HG02870 (cell line): ENCODE measurements around the gene NAA16.
"Not testable (repeated sequence)": the region's sequence is repeated elsewhere in the genome, so short reads cannot be mapped to it uniquely, and the experiment has no call there.

ENCODE experiments used
- ATAC-seq: cut with Tn5 transposase; IDR thresholded peaks from one replicate; pipeline ENCODE4 v1.9.1; 2021; ENCODE audit warnings: mild to moderate bottlenecking, moderate library complexity; ENCODE audit not compliant: unreplicated experiment

The NAA16 gene

GRCh38 chr13:41352935-41353840 is 42.1 kb downstream of the NAA16 start:
- ATAC-seq = no peak

GRCh38 chr13:41354416-41354815 is 43.3 kb downstream of the NAA16 start:
- no peak for ATAC-seq

DNA sequence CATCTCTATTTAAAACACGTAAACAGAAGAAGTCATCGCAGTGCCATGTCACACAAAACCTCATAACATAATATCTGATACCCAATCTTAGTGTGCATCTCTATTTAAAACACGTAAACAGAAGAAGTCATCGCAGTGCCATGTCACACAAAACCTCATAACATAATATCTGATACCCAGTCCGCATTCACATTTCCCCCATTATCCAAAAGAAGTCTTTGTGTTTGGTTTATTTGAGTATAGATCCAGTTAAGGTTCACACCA is 45.2 kb downstream of the NAA16 start:
- ATAC-seq = not testable (repeated sequence)

GRCh38 chr13:41356786-41357185 is 45.7 kb downstream of the NAA16 start:
- no peak for ATAC-seq

DNA sequence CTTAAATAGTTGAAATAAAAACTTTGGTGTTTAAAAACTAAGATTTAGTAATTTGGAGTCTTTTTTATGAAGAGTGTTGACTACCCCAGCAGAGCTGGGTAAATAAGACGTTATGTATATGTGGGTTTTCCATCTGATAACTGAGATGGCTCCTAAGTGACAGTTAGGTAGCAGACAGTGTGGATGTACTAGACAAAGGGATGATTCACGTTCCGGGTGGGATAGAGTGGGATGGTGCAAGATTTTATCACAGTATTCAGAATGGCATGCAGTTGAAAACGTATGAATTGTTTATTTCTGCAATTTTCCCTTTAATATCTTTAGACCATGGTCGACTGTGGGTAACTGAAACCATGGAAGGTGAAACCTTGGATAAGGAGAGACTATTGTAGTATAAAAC is 50.4 kb downstream of the NAA16 start:
- no peak for ATAC-seq

GRCh38 chr13:41364043-41364442 is 53.0 kb downstream of the NAA16 start:
- ATAC-seq = no peak

DNA sequence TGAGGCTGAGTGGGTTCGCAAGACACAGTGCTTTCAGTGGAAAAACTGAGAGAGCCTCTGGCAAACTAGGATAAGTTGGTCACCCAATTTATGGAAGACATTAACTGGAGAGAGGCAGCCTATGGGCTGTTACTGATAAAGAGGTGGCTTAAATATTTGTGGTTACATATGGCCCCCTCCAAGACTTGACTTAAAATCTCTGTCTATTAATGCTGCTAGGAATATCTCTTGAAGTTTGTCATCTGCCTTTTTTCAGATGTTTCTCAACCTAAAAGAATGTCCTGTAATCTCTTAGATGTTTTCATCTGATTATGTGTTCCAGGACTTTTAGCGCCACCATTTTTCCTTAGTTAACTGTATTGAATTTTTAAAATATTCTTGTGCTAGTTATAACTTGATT is 54.6 kb downstream of the NAA16 start:
- ATAC-seq = no peak

- no peak for ATAC-seq
Measured at GRCh38 chr13:41370736-41371135, 59.7 kb downstream of the NAA16 start.

DNA sequence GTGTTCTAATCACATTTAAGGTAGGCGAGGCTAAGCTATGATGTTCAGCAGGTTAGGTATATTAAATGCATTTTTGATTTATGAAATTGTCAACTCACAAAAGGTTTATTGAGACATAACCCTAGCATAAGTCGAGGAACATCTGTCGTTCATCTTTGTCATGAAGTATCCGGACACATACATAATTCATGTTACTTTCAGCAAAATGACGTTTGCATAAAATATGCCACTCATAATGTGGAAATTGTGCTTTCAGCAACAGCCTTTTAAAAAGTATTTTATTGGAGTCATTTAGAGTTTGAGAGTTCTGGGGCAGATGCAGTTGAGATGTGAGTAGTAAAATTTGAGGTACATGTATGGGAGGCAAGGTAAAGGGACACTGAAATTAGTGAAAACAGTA is 66.4 kb downstream of the NAA16 start:
- no peak for ATAC-seq

- ATAC-seq = no peak
Measured at GRCh38 chr13:41382431-41382830, 71.4 kb downstream of the NAA16 start.

DNA sequence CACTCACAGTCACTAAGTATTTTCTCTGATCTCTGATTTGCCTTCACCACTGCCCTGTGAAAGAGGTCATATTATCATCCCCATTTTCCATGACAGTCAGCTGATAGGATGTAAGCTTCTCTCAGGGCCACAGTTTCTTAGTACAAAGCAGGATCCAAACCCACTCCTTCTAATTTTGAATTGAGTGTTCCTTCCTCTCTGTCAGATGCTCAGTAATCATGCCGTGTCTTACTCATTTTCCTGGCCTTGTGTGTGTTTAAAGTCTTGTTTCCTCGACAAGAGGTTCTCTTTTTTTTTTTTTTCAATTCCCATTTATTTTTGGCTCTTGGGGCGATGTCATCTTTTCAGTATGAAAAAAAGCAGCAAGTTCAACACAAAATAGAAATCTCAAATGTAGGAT is 72.3 kb downstream of the NAA16 start:
- no peak for ATAC-seq

DNA sequence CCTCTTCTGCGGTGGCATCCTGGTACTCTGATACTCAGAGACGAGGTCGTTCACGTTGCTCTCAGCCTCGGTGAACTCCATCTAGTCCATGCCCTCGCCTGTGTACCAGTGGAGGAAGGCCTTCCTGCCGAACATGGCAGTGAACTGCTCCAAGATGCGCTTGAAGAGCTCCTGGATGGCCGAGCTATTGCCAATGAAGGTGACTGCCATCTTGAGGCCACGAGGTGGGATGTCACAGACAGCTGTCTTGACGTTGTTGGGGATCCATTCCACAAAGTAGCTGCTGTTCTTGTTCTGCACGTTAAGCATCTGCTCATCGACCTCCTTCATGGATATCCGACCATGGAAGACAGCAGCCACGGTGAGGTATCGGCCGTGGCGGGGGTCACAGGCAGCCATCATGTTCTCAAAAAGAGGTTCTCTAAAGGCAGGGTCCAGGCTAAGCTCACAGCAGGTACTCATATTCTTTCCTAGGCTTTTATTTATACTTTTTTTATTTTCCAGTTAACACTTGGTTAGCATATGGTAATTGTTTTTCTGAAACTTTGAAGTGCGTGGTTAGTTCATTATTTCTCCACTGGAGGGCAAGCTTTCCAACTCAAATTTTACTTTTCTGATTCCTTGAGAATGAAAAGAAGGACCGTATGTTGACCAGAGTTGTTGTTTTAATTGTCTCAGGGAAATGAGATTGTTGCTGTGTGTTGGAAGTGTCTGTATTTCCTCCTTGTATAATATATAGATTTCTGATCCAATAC is 73.9 kb downstream of the NAA16 start:
- no peak for ATAC-seq

- no peak for ATAC-seq
Measured at GRCh38 chr13:41386211-41386610, 75.1 kb downstream of the NAA16 start.

GRCh38 chr13:41387576-41387975 is 76.5 kb downstream of the NAA16 start:
- ATAC-seq = no peak

DNA sequence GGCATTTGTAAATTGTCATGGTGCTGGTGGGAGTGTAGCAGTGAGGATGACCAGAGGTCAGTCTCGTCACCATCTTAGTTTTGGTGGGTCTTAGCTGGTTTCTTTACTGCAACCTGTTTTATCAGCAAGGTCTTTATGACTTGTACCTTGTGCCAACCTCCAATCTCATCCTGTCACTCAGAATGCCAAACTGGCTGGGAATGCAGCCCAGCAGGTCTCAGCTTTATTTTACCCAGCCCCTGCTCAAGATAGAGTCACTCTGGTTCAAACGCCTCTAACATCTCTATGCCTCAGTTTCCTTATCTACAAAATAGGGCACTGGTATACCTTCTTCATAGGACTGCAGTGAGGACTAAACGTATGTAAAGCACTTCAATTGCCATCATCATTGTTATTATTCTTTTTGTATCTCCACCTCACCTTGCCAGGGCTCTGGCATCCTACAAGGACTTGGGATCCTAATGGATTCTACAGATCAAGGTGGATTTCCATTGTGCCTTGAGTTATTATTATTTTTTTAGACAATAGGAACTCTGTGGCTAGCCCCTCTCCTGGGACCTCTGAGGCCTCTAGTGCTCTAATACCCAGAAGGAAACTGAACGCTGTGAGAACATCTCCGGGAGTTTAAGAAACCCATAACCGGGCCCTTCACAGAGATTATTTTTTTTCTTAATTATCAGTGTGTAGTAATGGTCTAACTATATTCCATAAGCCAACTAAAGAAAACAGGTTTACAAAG is 77.2 kb downstream of the NAA16 start:
- no peak for ATAC-seq

- no peak for ATAC-seq
Measured at GRCh38 chr13:41389580-41389979, 78.5 kb downstream of the NAA16 start.

- ATAC-seq = no peak
Measured at GRCh38 chr13:41394166-41394565, 83.1 kb downstream of the NAA16 start.

GRCh38 chr13:41398494-41399170 is 87.6 kb downstream of the NAA16 start:
- ATAC-seq = no peak

DNA sequence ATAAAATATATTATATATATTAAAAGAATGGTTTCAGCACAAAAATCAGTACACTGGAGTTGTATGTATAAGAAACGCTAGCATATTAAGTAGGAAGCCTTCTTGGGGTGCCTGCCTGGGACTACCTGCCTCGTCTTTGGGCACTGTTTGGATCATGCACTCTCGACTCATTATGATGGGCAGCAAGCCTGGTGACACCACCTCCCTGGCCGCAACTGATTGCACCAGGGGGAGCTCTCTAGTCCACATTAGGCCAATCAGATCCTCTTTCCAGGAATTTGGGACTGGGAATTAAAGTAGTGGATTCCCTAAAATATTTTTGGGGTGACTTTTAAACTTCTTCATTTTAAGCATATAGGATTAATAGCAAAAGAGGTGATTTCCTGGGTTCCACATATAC is 90.3 kb downstream of the NAA16 start:
- no peak for ATAC-seq

- ATAC-seq = no peak
Measured at GRCh38 chr13:41402691-41403511, 91.8 kb downstream of the NAA16 start.
